ENCODE results near the gene CIT.

DNA sequence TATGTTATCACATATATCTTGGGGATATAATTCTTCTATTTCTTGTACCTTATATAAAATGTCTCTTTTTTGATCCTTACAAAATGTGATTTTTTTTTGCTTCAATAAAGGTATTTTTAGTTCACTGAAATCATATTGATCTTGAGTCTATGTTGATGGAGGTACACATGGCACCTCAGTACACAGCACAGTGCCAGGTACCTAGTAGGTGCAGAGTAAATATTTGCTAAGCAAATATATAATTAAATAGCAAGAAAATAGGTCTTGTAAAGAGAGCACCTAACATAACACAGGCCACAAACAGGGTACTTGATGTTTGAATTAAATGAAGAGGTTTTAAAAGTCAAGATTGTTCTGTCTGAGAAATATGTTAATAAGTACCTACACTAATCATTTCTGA is 69.7 kb downstream of the CIT start:
- TF ChIP-seq, protein P1, sequence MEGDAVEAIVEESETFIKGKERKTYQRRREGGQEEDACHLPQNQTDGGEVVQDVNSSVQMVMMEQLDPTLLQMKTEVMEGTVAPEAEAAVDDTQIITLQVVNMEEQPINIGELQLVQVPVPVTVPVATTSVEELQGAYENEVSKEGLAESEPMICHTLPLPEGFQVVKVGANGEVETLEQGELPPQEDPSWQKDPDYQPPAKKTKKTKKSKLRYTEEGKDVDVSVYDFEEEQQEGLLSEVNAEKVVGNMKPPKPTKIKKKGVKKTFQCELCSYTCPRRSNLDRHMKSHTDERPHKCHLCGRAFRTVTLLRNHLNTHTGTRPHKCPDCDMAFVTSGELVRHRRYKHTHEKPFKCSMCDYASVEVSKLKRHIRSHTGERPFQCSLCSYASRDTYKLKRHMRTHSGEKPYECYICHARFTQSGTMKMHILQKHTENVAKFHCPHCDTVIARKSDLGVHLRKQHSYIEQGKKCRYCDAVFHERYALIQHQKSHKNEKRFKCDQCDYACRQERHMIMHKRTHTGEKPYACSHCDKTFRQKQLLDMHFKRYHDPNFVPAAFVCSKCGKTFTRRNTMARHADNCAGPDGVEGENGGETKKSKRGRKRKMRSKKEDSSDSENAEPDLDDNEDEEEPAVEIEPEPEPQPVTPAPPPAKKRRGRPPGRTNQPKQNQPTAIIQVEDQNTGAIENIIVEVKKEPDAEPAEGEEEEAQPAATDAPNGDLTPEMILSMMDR (IDR thresholded peaks at IDR 0.05; ENCODE audit: low read depth, low read length, missing input control), result no peak
- no peak for TF ChIP-seq YY1 (IDR thresholded peaks at IDR 0.05)
- no peak for TF ChIP-seq RAD21 (IDR thresholded peaks at IDR 0.05)
- no peak for TF ChIP-seq FOXA1 (IDR thresholded peaks at IDR 0.05)
- no peak for TF ChIP-seq TAF1 (conservative IDR thresholded peaks at IDR 0.05)
- TF ChIP-seq, protein P2, sequence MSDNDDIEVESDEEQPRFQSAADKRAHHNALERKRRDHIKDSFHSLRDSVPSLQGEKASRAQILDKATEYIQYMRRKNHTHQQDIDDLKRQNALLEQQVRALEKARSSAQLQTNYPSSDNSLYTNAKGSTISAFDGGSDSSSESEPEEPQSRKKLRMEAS (IDR thresholded peaks at IDR 0.05), result no peak
- TF ChIP-seq SP1 (IDR thresholded peaks at IDR 0.05), result no peak
- TF ChIP-seq JUND (IDR thresholded peaks at IDR 0.05), result no peak
- TF ChIP-seq, protein P3, sequence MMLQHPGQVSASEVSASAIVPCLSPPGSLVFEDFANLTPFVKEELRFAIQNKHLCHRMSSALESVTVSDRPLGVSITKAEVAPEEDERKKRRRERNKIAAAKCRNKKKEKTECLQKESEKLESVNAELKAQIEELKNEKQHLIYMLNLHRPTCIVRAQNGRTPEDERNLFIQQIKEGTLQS (IDR thresholded peaks at IDR 0.05), result no peak
